Mucosa of gallbladder (tissue), 1 donor: ENCODE data around the gene ILK. TPM values are rescaled to one million over a fixed set of nuclear protein-coding genes. Genes with fewer than 3 reads are reported as not detected.
A peak's percentile ranks its signal among the peaks of the same experiment; 100 is the strongest.

Experiments used
- DNase-seq: peaks from one replicate; pipeline ENCODE4 v3.0.0-alpha.2; 2020; ENCODE audit warnings: low spot score
- total RNA-seq: library from RNA; stranded (reverse); gene quantifications from one replicate; pipeline ENCODE4 v1.2.1, GENCODE V29; 2021
- donor health status: DM: no; HTN: no; CAD: no.

The ILK gene
- total RNA-seq, 1 donor from 2014 or later: 261 TPM

DNA sequence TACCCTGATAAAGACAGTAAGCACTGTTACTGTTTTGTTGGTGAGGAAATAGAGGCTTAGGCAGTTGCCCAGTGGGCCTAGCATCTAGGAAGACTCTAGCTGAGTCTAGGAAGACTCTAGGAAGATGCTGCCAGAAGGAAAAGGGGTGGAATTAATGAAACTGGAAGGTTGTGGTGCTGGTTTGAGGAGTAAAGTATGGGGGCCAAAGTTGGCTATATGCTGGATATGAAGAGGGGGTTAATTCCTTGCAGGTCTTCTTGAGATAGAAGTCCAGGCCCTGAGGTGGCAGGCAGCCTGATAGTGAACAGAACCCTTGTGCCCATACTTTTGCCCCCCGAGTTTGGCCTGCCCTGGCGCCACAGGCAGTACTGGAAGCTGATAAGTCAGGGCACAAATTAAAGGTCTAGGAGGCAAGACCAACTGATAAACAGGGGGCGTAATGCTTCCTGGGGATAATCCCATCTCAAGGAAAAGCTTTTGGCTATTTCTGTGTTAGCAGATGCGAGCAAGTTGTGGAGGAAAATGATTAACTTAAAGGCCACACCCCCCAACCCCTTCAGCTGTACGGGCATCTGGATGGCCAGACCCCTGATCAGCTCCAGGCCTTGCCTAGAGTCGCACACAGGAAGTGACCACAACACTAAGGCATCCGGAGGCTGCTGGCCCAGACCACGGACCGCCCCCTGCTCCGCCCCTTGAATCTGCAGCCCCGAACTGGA, 3.1 kb downstream of the ILK start:
- peak; percentile 92 for DNase-seq

DNA sequence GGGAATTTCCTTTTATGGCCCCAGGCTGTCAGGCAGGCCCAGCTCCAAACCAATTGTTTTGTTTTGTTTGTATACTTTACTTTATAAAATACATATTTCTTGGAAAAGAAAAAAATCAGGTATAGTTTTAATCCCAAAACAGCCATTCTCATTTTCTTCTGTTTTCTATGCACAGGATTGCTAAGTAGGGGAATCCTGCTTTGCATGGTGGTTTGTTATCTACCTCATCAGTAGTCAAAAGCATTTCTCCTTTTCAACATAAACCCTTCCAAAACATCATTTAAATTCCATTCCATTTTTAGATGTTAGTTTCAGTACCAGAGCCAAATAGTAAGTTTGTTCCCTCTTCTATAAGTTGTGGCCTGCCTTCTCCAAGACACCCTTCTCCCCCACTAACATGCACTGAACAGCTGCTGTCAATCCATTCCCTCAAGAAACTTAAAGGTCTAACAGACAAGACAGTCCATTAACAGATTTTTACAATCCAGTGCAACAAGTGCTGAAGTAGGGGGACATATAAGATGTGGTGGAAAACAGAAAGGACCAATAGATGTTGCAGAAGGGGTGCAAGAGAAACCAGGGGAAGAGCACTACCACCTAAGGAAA, 3.7 kb downstream of the ILK start:
- DNase-seq: no peak

DNA sequence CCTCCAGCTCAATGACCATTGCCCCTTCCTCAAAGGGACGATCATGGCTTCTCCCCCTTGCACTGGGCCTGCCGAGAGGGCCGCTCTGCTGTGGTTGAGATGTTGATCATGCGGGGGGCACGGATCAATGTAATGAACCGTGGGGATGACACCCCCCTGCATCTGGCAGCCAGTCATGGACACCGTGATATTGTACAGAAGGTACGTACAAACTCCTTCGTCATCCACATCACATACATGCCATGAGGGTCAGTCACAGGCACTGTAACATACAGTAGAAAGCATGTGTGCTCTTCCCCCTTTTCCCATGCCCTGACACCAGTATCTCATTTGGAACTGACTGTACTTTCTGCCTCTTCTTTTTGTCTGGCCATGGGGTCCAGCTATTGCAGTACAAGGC, 4.4 kb downstream of the ILK start:
- DNase-seq: peak; percentile 9

DNA sequence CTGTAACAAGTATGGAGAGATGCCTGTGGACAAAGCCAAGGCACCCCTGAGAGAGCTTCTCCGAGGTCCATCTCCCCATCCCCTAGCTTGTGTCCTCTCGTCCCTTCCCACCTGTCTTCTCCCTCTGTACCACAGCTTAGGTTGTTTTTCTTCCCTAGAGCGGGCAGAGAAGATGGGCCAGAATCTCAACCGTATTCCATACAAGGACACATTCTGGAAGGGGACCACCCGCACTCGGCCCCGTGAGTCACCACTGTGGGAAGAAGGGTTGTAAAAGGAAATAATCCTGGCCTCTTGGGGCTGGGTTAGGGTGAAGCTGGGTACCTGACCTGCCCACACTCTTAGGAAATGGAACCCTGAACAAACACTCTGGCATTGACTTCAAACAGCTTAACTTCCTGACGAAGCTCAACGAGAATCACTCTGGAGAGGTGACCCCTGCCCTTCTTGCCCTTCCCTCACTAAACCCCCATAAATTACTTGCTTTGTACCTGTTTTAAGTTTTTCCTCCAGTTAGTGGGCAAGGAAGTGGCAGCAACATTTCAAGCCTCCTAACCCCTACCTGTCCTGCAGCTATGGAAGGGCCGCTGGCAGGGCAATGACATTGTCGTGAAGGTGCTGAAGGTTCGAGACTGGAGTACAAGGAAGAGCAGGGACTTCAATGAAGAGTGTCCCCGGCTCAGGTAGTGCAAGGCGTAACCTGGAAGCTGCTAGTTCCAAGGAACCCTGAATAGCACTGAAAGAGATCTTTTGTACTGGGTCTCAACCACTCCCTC, 5.3 kb downstream of the ILK start:
- peak; percentile 9 for DNase-seq

DNA sequence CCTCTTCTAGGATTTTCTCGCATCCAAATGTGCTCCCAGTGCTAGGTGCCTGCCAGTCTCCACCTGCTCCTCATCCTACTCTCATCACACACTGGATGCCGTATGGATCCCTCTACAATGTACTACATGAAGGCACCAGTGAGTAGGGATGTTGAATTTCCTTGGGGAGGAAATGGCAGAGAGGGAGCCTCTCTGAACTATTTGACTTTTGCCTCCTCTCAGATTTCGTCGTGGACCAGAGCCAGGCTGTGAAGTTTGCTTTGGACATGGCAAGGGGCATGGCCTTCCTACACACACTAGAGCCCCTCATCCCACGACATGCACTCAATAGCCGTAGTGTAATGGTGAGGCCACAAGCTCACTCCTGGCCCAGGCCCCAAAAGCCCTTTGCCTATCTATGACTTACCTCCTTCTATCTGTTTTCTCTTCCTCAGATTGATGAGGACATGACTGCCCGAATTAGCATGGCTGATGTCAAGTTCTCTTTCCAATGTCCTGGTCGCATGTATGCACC, 6.0 kb downstream of the ILK start:
- DNase-seq: no peak

DNA sequence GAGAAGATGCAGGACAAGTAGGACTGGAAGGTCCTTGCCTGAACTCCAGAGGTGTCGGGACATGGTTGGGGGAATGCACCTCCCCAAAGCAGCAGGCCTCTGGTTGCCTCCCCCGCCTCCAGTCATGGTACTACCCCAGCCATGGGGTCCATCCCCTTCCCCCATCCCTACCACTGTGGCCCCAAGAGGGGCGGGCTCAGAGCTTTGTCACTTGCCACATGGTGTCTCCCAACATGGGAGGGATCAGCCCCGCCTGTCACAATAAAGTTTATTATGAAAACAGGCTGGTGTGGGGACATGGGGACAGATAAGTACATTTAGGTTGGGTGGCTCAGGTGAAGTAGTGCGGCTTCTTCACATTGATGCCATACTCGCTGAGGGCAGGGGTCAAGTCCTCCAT, 7.0 kb downstream of the ILK start:
- DNase-seq: no peak

DNA sequence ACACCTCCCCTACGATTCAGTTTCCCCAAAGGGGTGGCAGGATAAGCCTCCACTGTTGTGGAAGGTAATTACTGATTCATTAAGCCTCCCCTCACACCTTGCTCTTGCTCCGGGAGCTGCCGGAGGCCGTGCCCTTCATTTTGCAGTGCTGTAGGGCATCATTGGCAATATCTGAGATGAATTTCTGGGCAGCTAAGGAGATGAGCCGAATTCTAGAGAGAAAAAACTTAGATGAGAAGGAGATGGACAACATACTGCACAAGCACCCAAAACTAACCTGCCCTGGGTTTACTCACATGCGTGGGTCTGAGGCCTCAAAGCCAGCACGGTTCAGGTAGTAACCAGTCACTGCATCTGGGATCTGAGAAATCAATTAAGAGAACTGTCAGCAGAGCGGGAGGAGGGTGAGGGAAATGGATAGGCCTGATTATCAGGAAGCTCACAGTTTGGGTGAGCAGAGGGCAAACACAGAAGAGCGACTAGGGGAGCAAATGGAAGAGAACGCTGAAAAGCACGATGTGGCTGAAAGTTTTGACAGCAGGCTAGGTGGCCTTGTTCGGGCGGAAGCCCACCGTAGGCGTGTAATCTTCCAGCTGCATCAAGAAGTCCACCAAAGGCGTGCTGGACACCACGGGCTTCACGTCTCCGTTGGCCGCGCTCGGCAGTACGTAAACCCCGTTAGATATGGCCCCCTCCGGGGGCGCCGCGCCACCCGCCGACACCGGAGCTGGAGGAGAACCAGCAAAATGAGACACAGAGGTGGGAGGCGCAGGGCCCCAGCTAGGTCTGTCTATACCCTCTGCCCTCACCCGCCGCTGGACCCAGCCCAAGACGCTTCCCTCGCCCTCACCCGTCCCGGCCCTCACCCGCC, 7.8 kb downstream of the ILK start:
- no peak for DNase-seq

DNA sequence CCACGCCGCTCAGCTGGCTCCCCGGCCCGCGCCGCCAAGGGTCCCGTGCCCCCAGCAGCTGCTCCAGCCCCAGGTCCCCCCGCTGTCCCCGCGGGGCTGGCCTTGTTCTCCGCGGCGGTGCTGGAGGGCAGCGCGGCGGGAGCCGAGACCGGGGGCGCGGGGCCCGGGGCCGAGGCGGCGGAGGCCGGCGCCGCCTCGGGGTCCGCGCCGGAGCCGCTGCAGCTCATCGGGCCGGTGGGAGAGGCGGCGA, 8.3 kb downstream of the ILK start:
- DNase-seq: no peak

DNA sequence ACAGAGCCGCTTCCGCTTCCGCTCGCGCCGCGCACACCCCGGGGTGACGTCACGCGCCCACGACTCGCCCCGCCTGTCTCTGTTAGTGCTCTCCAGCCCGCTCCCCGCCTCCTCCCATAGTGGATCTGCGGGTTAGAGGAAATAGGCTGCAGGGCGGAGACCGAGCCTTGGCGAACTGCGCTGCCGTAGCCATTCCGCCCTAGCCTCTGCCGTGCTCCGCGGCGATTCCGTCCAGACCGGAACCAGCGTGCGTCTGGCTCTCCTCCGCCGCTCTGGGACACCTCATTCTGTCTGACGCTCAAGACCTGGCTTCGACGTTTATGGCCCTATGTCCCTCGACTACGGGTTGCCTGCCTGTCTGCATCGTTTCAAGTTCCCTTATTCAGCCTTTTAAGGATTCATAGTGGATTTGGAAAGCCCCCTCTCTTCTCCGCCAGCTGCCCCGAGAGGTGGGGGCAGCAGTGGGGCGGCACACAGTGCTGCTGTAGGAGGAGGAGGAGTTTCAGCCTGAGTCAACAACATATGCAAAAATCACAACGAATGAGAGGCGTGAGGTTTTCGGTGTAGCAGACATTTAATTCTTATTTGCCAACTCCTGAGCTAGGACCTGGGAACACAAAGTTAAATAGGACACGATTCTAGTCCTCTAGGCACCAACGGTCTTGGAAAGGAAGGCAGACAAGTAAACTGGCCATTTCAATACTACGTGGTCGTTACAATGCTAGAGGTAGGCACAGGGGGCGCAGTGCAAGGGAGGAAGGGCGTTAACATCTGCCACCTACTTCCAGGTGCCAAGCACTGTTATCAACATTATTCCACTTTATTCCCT, 8.9 kb downstream of the ILK start, which contains the start of gene TAF10:
Gene TAF10, minus strand, starts transcription at position 4 of the 829 bp plus-strand sequence. CDS start 27 bp downstream, outside the sequence.
- peak; percentile 98 for DNase-seq

DNA sequence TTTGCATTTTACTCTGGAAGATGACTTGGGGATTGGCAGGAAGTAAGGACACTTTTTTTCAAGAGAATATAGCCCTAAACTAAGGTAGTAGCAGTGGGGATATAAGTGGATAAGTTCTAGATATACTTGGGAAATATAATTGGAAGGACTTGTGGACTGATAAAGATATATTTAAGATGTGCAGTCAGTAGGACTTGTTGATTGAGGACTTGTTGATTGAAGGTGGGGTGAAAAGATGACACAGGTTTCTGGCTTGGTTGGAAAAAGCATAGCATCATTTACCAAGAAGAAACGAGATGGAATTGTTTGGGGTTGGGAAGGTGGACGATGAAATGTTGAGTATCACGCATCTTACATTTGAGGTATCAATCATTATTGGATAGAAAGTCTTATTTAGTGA, 9.9 kb downstream of the ILK start:
- no peak for DNase-seq

DNA sequence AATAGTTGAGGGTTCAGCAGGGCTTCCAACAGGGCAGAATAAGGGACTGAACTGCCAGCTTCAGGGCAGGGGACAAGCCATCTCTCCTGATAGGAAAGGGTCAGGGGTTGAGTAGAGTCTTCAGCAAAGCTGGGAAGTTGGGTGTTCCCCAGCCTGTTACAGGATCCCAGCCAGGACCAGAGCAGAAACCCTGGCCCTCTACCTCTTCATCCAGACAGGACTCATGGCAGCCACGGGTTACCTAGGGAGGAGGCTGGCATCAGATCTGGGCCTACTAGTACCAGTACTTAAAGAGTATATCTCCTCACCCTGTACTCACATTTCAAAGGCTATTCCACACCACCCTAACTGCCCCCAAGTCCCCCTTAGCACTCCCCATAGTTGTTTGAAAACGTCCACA, 10.9 kb downstream of the ILK start:
- DNase-seq: no peak

DNA sequence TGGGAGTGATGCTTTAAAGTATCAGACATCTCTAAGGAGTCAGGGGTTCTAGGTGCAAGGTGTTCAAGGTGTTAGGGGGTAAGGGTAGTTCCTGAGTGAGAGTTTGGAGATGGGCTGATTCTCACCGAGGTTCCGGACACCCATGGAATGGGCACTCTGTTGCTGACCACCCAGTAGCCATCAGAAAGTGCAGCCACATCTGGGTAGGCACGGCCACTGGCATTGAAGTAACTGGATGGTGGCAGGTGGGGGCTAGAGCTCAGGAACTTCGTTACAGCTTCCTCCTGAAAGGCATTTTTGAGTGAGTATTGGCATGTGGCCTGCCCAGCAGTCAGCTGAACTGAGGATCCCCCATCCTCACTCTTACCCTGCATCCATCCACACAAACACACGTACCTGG, 11.5 kb downstream of the ILK start:
- DNase-seq: no peak

DNA sequence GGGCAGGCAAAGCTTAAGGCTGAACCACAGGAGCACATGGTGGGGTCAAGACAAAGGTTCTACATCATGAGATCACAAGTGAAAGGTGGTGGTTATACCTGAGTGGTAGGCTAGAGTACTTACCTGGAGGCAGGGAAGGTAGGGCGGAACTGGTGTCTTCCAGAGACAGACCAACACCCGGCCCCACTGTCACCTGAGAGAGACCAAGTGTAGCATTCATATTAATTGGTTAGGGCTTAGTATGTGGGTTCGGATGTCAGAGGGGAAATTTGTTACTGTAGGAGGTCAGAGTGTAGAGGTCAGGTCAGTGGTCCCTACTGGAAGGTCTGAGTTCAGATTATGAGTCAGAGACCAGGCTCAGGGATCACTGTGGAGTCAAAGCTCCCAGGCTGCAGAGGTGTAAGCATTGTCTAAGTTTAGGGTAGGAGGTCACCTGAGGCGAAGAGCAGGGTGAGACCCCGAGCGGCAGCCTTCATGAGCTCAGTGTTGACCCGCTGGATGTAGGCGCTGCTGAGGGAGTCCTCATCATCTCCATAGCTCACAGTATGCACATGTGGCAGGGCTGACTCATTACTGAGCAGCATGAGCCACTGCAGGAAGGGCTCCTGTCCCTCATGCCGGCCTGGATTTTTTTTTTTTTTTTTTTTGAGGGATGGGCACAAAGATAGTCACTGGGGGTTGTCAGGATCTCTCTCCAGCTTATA, 12.5 kb downstream of the ILK start:
- DNase-seq: no peak

DNA sequence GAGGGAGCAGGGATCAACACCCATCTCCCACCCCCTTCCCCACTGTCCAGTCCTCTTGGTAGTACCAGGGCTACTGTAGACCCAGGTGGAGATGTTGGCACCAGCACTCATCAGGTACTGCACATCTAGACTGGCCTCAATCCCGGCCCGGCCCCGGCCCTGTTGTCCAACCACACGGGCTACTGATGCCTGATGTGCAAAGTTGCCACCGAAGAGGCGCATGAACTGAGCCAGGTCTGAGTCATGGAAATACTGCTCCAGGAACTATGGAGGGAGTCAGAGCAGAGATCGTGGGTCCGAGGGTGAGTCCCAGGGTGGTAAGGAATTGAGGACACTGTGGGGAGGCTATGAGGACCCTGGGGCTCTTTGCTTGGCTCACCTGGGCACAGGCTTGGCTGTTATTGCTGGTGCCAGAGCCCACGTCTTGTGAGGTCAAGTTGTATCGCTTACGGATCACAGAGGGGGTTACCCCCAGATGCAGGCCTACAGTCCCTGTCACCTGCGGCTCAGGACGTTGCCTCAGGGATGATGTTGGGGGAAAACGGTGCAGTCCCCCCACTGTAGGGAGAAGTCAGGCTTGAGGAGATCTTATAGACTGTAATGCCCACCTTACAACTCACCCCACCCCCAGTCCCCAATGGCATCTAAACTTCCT, 13.1 kb downstream of the ILK start:
- DNase-seq: no peak

DNA sequence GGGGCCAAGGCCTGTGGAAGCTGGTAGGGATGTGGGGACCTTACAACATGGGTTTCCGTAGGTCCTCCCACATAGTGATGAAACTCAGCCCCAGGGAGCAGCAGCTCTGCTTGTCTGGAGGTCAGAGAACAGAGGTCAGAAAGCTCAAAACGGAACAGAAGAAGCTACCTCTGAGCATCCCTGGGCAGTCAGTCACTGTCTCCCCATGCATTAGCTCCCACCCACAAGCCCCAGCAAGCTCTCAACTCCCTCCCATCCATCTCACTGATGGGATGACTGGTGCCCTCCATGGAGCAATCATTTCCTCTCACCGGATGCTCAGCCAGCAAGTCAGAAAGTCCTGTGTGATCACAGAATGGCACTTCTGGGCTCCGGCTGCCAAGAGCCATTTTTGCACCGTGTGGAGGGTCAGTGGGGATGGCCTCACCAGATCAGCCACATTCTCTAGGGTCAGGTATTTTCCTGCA, 13.8 kb downstream of the ILK start:
- DNase-seq: no peak

DNA sequence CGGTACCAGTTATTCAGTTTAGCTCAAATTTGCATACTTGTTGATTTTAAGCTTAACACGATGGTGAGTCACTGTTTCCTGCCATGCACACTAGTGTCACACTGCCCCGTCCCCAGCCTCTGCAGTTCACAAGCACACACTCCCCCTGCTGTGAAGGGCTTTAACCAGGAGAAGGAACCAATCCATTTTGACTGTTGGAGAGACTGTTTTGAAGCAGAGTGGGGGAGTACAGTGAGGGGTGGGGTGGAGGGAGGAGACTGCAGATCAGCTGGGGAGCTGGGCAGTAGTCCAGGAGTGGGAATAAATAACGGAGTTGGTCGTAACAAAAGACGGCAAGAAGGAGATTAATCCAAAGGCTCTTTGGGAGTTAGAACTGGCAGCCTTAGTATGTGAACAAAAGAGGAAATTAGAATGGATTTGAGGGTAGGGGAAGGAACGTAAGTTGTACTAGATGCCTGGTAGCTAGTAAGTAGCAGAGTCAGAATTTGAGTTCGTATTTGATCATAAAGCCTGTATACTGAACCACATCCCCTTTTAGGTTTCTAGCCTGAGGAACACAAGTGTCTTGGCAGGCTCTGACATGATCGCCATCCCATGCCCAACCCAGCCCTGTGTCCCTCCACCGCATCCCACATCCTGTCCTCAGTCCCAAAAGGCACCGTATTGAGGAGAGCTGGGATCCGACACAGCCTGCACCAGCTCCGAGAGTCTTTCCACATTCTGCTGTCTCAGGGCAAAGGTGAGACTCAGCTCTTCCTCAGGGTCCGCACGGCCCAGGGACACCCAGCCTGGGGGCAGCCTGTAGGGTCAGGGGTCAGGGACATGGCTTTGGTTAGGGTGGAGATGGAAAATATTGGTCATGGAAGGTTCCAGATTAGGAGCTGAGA, 14.8 kb downstream of the ILK start:
- peak; percentile 33 for DNase-seq

DNA sequence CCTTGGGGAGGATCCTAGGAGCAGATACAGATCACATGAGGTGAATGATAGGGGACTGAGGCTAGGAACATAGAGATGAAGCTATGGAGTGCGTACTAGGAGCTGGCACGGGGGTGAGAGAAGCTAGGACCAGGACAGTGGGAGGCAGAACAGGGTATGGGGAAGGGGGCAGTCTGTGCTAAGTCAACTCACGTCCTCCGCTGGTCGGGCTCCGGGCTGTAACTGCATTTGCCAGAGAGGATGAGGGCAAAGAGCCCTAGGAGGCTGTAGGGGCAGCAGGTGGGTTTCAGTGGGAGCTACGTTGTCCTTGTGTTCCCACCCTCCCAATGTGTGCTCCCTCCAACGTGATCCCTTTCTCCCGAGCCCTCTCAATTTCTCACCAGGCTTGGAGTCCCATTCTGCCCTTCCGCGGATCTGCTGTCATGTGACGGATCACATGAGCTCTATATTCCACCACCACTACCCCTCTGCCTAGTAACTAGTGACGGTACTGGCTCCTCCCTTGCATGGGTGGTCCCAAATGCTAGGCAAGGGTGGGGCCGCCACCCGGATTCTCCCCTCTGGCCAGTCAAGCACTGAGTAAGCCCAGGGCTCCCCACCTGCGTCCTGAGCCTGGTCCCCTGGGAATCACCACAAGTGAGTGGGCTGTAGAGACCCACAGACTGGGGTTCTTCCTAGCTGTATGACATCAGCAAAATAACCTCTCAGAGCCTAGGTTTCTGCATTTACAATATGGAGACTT, 15.6 kb downstream of the ILK start, which contains the start of gene TPP1:
Gene TPP1, minus strand, starts transcription at position 419 of the 742 bp plus-strand sequence. Its CDS starts 22 bp downstream, at position 397.
- peak; percentile 96 for DNase-seq

DNA sequence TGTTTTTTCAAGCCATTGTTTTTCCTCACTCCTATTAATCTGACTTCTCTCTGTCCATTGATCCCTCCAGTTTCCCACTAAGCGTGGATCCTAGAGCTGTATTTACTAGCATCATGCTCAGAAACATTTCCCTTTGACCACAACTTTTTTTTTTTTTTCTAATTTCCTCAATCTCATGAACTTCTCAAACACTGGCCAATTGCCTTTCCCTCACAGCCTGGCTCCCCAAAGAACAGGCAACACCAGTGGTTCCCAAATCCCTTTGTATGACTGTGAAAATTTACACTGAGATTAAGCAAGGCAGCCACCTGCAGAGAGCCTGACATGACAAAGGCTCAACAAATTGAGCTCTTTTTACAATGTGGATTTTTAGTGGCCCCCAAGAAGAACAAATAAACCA, 17.1 kb downstream of the ILK start:
- no peak for DNase-seq
